HepG2 (cell line): ENCODE data around the gene AP3D1. TPM values are rescaled to one million over a fixed set of nuclear protein-coding genes. Genes with fewer than 3 reads are reported as not detected.
"Not testable (repeated sequence)": the region's sequence is repeated elsewhere in the genome, so short reads cannot be mapped to it uniquely, and the experiment has no call there.

ENCODE experiments used
- ATAC-seq: fragments of 200-7000 bp; cut with Tn5 transposase; 3 replicates; pipeline ENCODE4 v1.9.1; 2020; ENCODE audit warnings: mild to moderate bottlenecking, moderate library complexity
- BruUV-seq: library from RNA; stranded (reverse); fragments of 400-500 nt; replicated peaks from 2 replicates; lab custom pipeline; 2021; lab: Mats Ljungman, UMichigan
- CTCF ChIA-PET: fragments of 300-600 bp; formaldehyde crosslinking; extraction: SDS; loops from one replicate; lab custom pipeline; 2021; ENCODE audit warnings: low total read pairs, inconsistent platforms, low intra/inter-chr PET ratio; lab: Yijun Ruan, JAX
- POLR2A ChIA-PET: fragments of 350-600 bp; sonication (Branson Sonifier 250); formaldehyde crosslinking; loops from one replicate; lab custom pipeline; 2020; ENCODE audit warnings: antibody characterized with exemption, inconsistent platforms; lab: Yijun Ruan, JAX
- DNase-seq: peaks from one replicate; pipeline ENCODE4 v3.0.0-alpha.2; 2015; ENCODE audit warnings: low spot score
- FAIRE-seq: peaks from 3 replicates; lab custom pipeline; 2011; peaks lifted over from hg19 to GRCh38; lab: Jason Lieb, UNC
- H2AFZ ChIP-seq: one replicate; pipeline ENCODE4 v1.6.1; 2011; ENCODE audit warnings: low read length, inconsistent platforms
- H3K27ac ChIP-seq: fragments of 300-600 bp; 3 replicates; pipeline ENCODE4 v1.8.0; 2011; ENCODE audit warnings: mixed run types, mild to moderate bottlenecking, mixed read lengths, low read length, inconsistent platforms; ENCODE audit not compliant: insufficient read depth; ENCODE audit errors: extremely low read length
- H3K27me3 ChIP-seq, 2 experiments: fragments of 200-600 bp in 1 of 2; 2 replicates in 1 of 2; 3 replicates in 1 of 2; pipeline versions ENCODE4 v1.6.0 to v1.8.0; 2011; ENCODE audit warnings: low read length in 2 of 2, mild to moderate bottlenecking in 2 of 2, moderate library complexity in 2 of 2, inconsistent platforms in 1 of 2; ENCODE audit not compliant: insufficient read depth in 2 of 2, control insufficient read depth in 1 of 2
- H3K36me3 ChIP-seq, 2 experiments: fragments of 200-600 bp in 1 of 2; replicated peaks in 1 of 2; 2 replicates in 1 of 2; 3 replicates in 1 of 2; pipeline versions ENCODE4 v1.5.1 to v1.8.0; 2011; ENCODE audit warnings: low read length in 2 of 2, inconsistent platforms in 1 of 2; ENCODE audit not compliant: insufficient read depth in 2 of 2, control insufficient read depth in 1 of 2
- H3K4me1 ChIP-seq: 2 replicates; pipeline ENCODE4 v1.5.1; 2012; ENCODE audit warnings: low read length, inconsistent platforms; ENCODE audit not compliant: insufficient read depth
- H3K4me2 ChIP-seq: 2 replicates; pipeline ENCODE4 v1.6.0; 2011; ENCODE audit warnings: low read depth, low read length, inconsistent platforms
- H3K4me3 ChIP-seq, 3 experiments: fragments of 200-600 bp in 1 of 3; sonication (generic), shearing (Covaris generic) in 1 of 3; replicated peaks in 1 of 3; 2 replicates each; pipeline ENCODE4 v1.5.1; 2011 to 2016; ENCODE audit warnings: low read length in 3 of 3, inconsistent platforms in 2 of 3, low read depth in 2 of 3, mild to moderate bottlenecking in 2 of 3, control low read depth in 1 of 3, mixed read lengths in 1 of 3; ENCODE audit not compliant: insufficient read depth in 1 of 3
- H3K79me2 ChIP-seq: one replicate; pipeline ENCODE4 v1.6.1; 2011; ENCODE audit warnings: low read length, inconsistent platforms; ENCODE audit not compliant: insufficient read depth
- H3K9ac ChIP-seq: 2 replicates; pipeline ENCODE4 v1.6.0; 2011; ENCODE audit warnings: mild to moderate bottlenecking, low read depth, low read length, inconsistent platforms; ENCODE audit not compliant: insufficient read depth
- H3K9me3 ChIP-seq: 2 replicates; pipeline ENCODE4 v1.5.1; 2012; ENCODE audit warnings: mild to moderate bottlenecking, low read length
- H4K20me1 ChIP-seq: 2 replicates; pipeline ENCODE4 v1.6.0; 2011; ENCODE audit warnings: inconsistent platforms, mild to moderate bottlenecking, low read length, moderate library complexity; ENCODE audit not compliant: insufficient read depth
- BRCA1 ChIP-seq: sonication (generic); formaldehyde crosslinking; IDR thresholded peaks from 2 replicates; pipeline ENCODE4 v1.4.0; 2020; ENCODE audit warnings: missing genetic modification reagents
- ELF3 ChIP-seq: IDR thresholded peaks from 2 replicates; pipeline ENCODE4 v1.6.1; 2016; ENCODE audit warnings: missing genetic modification reagents, missing compliant biosample characterization
- FOSL2 ChIP-seq: sonication (generic); formaldehyde crosslinking; IDR thresholded peaks from 2 replicates; pipeline ENCODE4 v1.4.0; 2020; ENCODE audit warnings: missing genetic modification reagents
- SMC3 ChIP-seq: IDR thresholded peaks from 2 replicates; pipeline ENCODE4 v1.6.1; 2011; ENCODE audit warnings: low read length, improper control_type of control experiment
- SNAI1 ChIP-seq: sonication (generic); formaldehyde crosslinking; IDR thresholded peaks from 2 replicates; pipeline ENCODE4 v1.5.0; 2020; ENCODE audit warnings: mild to moderate bottlenecking, missing genetic modification reagents, borderline replicate concordance
- SNAPC2 ChIP-seq: sonication (generic); formaldehyde crosslinking; IDR thresholded peaks from 2 replicates; pipeline ENCODE4 v1.8.1; 2022; ENCODE audit warnings: mild to moderate bottlenecking, missing genetic modification reagents
- SUZ12 ChIP-seq: fragments of 150-350 bp; IDR thresholded peaks from 2 replicates; pipeline ENCODE4 v1.6.1; 2014; ENCODE audit warnings: low read depth, low read length
- ZKSCAN5 ChIP-seq: sonication (generic); formaldehyde crosslinking; IDR thresholded peaks from 2 replicates; pipeline ENCODE4 v1.5.1; 2020; ENCODE audit warnings: mild to moderate bottlenecking, missing genetic modification reagents
- ZNF121 ChIP-seq: sonication (generic); formaldehyde crosslinking; IDR thresholded peaks from 2 replicates; pipeline ENCODE4 v1.5.0; 2020; ENCODE audit warnings: mild to moderate bottlenecking, missing genetic modification reagents
- ZNF205 ChIP-seq: IDR thresholded peaks from 2 replicates; pipeline ENCODE4 v1.6.1; 2018; ENCODE audit warnings: missing biosample characterization, missing genetic modification reagents
- WGBS: methylation state at CpG from one replicate; pipeline ENCODE4 v1.1.6; 2017; ENCODE audit warnings: low lambda C conversion rate; 5-methylcytosine and 5-hydroxymethylcytosine counted together
- in situ Hi-C: cut with HindIII; loops from 2 replicates; pipeline ENCODE4 v1.10.0; 2017; ENCODE audit warnings: low pct_unique_long_range_greater_than_20kb; ENCODE audit not compliant: extremely low pct_ligation_motif_present
- intact Hi-C: fragments of 100-400 bp; cut with micrococcal nuclease; formaldehyde crosslinking; loops from one replicate; pipeline ENCODE4 v1.10.0; 2022; ENCODE audit not compliant: unreplicated experiment
- polyA plus RNA-seq, 8 experiments: library from polyadenylated mRNA; depleted of rRNA in 3 of 8; stranded (reverse) in 7 of 8; unstranded in 1 of 8; fragments of >200 nt; fragmentation: Illumina TruSeq in 4 of 8; extraction: Trizol in 4 of 8; gene quantifications; 2 replicates each; pipeline versions ENCODE4 v1.2.1 to v1.2.3, GENCODE V29; 2011 to 2016; ENCODE audit warnings: low read depth in 4 of 8, missing spikeins in 1 of 8, mixed read lengths in 1 of 8; ENCODE audit not compliant: insufficient read depth in 1 of 8
- total RNA-seq, 5 experiments: library from RNA; depleted of rRNA; stranded (reverse); fragments of >200 nt; fragmentation: Illumina TruSeq; extraction: Trizol; gene quantifications; 2 replicates each; pipeline ENCODE4 v1.2.3, GENCODE V29; 2016; ENCODE audit warnings: low read depth in 1 of 5
- TF ChIP-seq, protein P1 (sequence below): sonication (generic); formaldehyde crosslinking; IDR thresholded peaks from 2 replicates; pipeline ENCODE4 v1.4.0; 2020; ENCODE audit warnings: missing genetic modification reagents

Gene AP3D1
- total and polyA plus RNA-seq, 2 of the 13 experiments (the other 11 are each of a cell fraction or from before 2014, with no cell fraction given) = 68.0 to 82.6 TPM

DNA sequence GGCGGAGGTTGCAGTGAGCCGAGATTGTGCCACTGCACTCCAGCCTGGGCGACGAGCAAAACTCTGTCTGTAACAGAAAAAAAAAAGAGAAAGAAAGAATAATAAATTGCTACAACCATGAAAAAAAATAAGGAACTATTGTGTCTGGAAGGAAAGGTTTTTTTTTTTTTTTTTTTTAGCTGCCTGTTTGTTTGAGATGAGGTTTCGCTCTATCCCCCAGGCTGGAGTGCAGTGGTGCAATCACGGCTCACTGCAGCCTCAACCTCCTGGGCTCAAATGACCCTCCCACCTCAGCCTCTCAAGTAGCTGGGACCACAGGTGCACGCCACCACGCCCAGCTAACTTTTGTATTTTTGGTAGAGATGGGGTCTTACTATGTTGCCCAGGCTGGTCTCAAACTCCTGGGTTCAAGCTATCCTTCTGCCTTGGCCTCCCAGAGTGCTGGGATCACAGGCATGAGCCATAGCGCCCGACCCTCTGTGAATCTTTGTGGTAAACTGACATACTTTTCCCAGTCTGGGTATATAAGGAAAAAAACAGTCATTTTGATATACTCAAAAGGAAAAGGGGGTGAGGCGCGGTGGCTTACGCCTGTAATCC, 59.3 kb downstream of the AP3D1 start:
- H3K4me2 ChIP-seq, H3K4me3 ChIP-seq, H3K9me3 ChIP-seq, H2AFZ ChIP-seq, DNase-seq, intact Hi-C loops, CTCF ChIA-PET, H3K27me3 ChIP-seq, H3K27ac ChIP-seq, POLR2A ChIA-PET, in situ Hi-C loops, FAIRE-seq, ATAC-seq, H3K79me2 ChIP-seq, H3K36me3 ChIP-seq, BruUV-seq, H3K9ac ChIP-seq, H4K20me1 ChIP-seq: not testable (repeated sequence)
- WGBS = 97% methylated on average over 13 of the region's 13 CpGs
- H3K4me1 ChIP-seq = peaks cover 58% of the 10 kb centered on the region
- peak; percentile 25; the same call in 1 of the 2 replicates for TF ChIP-seq ZNF121

DNA sequence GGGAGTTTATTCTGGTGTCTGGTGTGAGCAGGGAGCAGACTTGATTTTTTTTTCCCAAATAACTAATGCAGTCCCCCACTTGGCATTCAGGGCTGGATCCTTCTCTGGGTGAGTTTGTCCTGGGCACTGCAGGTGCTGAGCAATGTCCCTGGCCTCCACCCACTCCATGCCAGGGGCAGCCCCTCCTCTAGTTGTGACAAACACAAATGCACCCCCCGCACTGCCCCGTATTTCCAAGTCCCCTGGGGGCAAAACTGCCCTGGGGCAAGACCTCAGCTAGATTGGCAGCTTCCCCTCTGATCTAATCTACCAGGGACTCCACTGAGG, 61.7 kb downstream of the AP3D1 start:
- no peak overlapping the region for H3K4me3 ChIP-seq
- H3K79me2 ChIP-seq = peaks cover 3% of the 10 kb centered on the region
- H3K9me3 ChIP-seq = no peaks in the 10 kb centered on the region
- H3K9ac ChIP-seq = no peak overlapping the region
- ATAC-seq (no peak), DNase-seq (no peak), FAIRE-seq (no peak)
- H3K27ac ChIP-seq = no peak overlapping the region
- WGBS = no CpG with 5 or more reads among the region's 2 CpGs
- no peak overlapping the region for H2AFZ ChIP-seq
- intact Hi-C loops = no loop called here
- no peak overlapping the region for H3K4me2 ChIP-seq
- no peaks in the 10 kb centered on the region for H3K36me3 ChIP-seq
- in situ Hi-C loops = no loop called here
- H3K4me1 ChIP-seq = peaks cover 66% of the 10 kb centered on the region
- H3K27me3 ChIP-seq = no peaks in the 10 kb centered on the region
- CTCF ChIA-PET = no interaction called here
- no TSS peak for BruUV-seq
- POLR2A ChIA-PET = no interaction called here
- TF ChIP-seq BRCA1 (CRISPR knock-in tag) = no peak
- TF ChIP-seq, protein P1, sequence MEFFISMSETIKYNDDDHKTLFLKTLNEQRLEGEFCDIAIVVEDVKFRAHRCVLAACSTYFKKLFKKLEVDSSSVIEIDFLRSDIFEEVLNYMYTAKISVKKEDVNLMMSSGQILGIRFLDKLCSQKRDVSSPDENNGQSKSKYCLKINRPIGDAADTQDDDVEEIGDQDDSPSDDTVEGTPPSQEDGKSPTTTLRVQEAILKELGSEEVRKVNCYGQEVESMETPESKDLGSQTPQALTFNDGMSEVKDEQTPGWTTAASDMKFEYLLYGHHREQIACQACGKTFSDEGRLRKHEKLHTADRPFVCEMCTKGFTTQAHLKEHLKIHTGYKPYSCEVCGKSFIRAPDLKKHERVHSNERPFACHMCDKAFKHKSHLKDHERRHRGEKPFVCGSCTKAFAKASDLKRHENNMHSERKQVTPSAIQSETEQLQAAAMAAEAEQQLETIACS (CRISPR knock-in tag) = no peak
- no peak for TF ChIP-seq ZNF205 (CRISPR knock-in tag)
- TF ChIP-seq ZKSCAN5 (CRISPR knock-in tag) = no peak
- no peak for TF ChIP-seq SNAI1 (CRISPR knock-in tag)
- TF ChIP-seq SMC3 = no peak
- TF ChIP-seq FOSL2 (CRISPR knock-in tag) = no peak
- no peak for TF ChIP-seq SUZ12
- no peak for TF ChIP-seq ELF3 (CRISPR knock-in tag)
- TF ChIP-seq SNAPC2 = no peak
- H4K20me1 ChIP-seq = no peaks in the 10 kb centered on the region
